GM19328 (cell line): ENCODE results near the gene ARPC5L.
A peak's percentile ranks its signal among the peaks of the same experiment; 100 is the strongest.
"Not testable (repeated sequence)": the region's sequence is repeated elsewhere in the genome, so short reads cannot be mapped to it uniquely, and the experiment has no call there.

Experiments used
- ATAC-seq: cut with Tn5 transposase; IDR thresholded peaks from one replicate; pipeline ENCODE4 v1.9.1; 2021; ENCODE audit warnings: mild to moderate bottlenecking, moderate library complexity; ENCODE audit not compliant: unreplicated experiment

Gene ARPC5L

GRCh38 chr9:124861342-124862229 is at the start of gene ARPC5L, which contains the start of gene RPL35:
Gene ARPC5L, plus strand, starts transcription at chr9:124862130. Its CDS starts 7,161 bp downstream, at chr9:124869291.
Gene RPL35, minus strand, starts transcription at chr9:124861957. Its CDS starts 45 bp downstream, at chr9:124861912.
- peak; percentile 89 for ATAC-seq

- ATAC-seq = no peak
Observed at GRCh38 chr9:124812441-124812876, 49.5 kb upstream of the ARPC5L start.

- ATAC-seq = no peak
Observed at GRCh38 chr9:124813041-124813440, 48.9 kb upstream of the ARPC5L start.

GRCh38 chr9:124813501-124814163 is 48.3 kb upstream of the ARPC5L start:
- no peak for ATAC-seq

- no peak for ATAC-seq
Observed at GRCh38 chr9:124814164-124814535, 47.8 kb upstream of the ARPC5L start.

- ATAC-seq = no peak
Observed at GRCh38 chr9:124815601-124816000, 46.3 kb upstream of the ARPC5L start.

- ATAC-seq = peak; percentile 60
Observed at GRCh38 chr9:124818431-124819281, 43.3 kb upstream of the ARPC5L start.

- no peak for ATAC-seq
Observed at GRCh38 chr9:124820698-124821623, 41.0 kb upstream of the ARPC5L start.

GRCh38 chr9:124828489-124829333 is 33.2 kb upstream of the ARPC5L start:
- no peak for ATAC-seq

GRCh38 chr9:124829334-124829669 is 32.6 kb upstream of the ARPC5L start:
- ATAC-seq = no peak

- no peak for ATAC-seq
Observed at GRCh38 chr9:124830593-124830992, 31.3 kb upstream of the ARPC5L start.

- ATAC-seq = no peak
Observed at GRCh38 chr9:124831642-124832364, 30.1 kb upstream of the ARPC5L start.

GRCh38 chr9:124834591-124834990 is 27.3 kb upstream of the ARPC5L start:
- no peak for ATAC-seq

- ATAC-seq = no peak
Observed at GRCh38 chr9:124835026-124835557, 26.8 kb upstream of the ARPC5L start.

GRCh38 chr9:124838132-124838531 is 23.8 kb upstream of the ARPC5L start:
- not testable (repeated sequence) for ATAC-seq

GRCh38 chr9:124838567-124839275 is 23.2 kb upstream of the ARPC5L start:
- ATAC-seq = not testable (repeated sequence)

- no peak for ATAC-seq
Observed at GRCh38 chr9:124839612-124840299, 22.2 kb upstream of the ARPC5L start.
